SK-N-SH (cell line): ENCODE measurements around the gene RHOH. TPM values are rescaled to one million over a fixed set of nuclear protein-coding genes. Genes with fewer than 3 reads are reported as not detected.

Source experiments
- CTCF ChIA-PET: fragments of 300-600, 350-600 bp; formaldehyde crosslinking; extraction: SDS; loops from one replicate; lab custom pipeline; 2021; lab: Yijun Ruan, JAX
- POLR2A ChIA-PET: fragments of 350-600 bp; sonication (Branson Sonifier 250); formaldehyde crosslinking; extraction: SDS; loops from one replicate; lab custom pipeline; 2020; ENCODE audit warnings: antibody characterized with exemption, inconsistent platforms; lab: Yijun Ruan, JAX
- DNase-seq: peaks from one replicate; pipeline ENCODE4 v3.0.0; 2012
- H2AFZ ChIP-seq: fragments of 200-600 bp; sonication (generic); 2 replicates; pipeline ENCODE4 v1.8.1; 2016; ENCODE audit warnings: antibody characterized with exemption, mild to moderate bottlenecking, low read depth
- H3F3A ChIP-seq: fragments of 200-600 bp; sonication (generic); replicated peaks from 2 replicates; pipeline ENCODE3; 2016; ENCODE audit warnings: antibody characterized with exemption, mild to moderate bottlenecking; ENCODE audit not compliant: insufficient read depth
- H3K27ac ChIP-seq, 2 experiments: fragments of 200-500 bp in 1 of 2; fragments of 200-600 bp in 1 of 2; sonication (Bioruptor generic) in 1 of 2; sonication (generic), shearing (Covaris generic) in 1 of 2; 2 replicates each; pipeline versions ENCODE4 v1.5.1 to v1.6.1; 2014 to 2016; ENCODE audit warnings: low read depth in 2 of 2, inconsistent platforms in 1 of 2, low read length in 1 of 2, mild to moderate bottlenecking in 1 of 2, mixed read lengths in 1 of 2
- H3K27me3 ChIP-seq: fragments of 200-600 bp; sonication (generic), shearing (Covaris generic); 2 replicates; pipeline ENCODE4 v1.6.1; 2016; ENCODE audit warnings: mixed run types; ENCODE audit not compliant: insufficient read depth
- H3K36me3 ChIP-seq, 2 experiments: fragments of 200-500 bp in 1 of 2; fragments of 200-600 bp in 1 of 2; sonication (Bioruptor generic) in 1 of 2; sonication (generic) in 1 of 2; replicated peaks in 1 of 2; 2 replicates each; pipeline versions ENCODE3 to v1.5.1; 2014 to 2016; ENCODE audit warnings: low read length in 1 of 2, mild to moderate bottlenecking in 1 of 2; ENCODE audit not compliant: insufficient read depth in 2 of 2, control insufficient read depth in 1 of 2
- H3K4me1 ChIP-seq, 2 experiments: fragments of 200-500 bp in 1 of 2; fragments of 200-600 bp in 1 of 2; sonication (Bioruptor generic) in 1 of 2; sonication (generic), shearing (Covaris generic) in 1 of 2; 2 replicates each; pipeline versions ENCODE4 v1.5.1 to v1.6.1; 2014 to 2016; ENCODE audit warnings: low read depth in 1 of 2, low read length in 1 of 2, mixed run types in 1 of 2; ENCODE audit not compliant: insufficient read depth in 2 of 2, control insufficient read depth in 1 of 2
- H3K4me2 ChIP-seq: fragments of 200-600 bp; sonication (generic), shearing (Covaris generic); 2 replicates; pipeline ENCODE4 v1.6.1; 2017; ENCODE audit warnings: mixed run types
- H3K4me3 ChIP-seq, 2 experiments: fragments of 200-500 bp in 1 of 2; fragments of 200-600 bp in 1 of 2; sonication (Bioruptor generic) in 1 of 2; sonication (generic), shearing (Covaris generic) in 1 of 2; 2 replicates each; pipeline versions ENCODE4 v1.5.1 to v1.8.1; 2014 to 2016; ENCODE audit warnings: low read depth in 2 of 2, inconsistent platforms in 1 of 2, low read length in 1 of 2, mild to moderate bottlenecking in 1 of 2, mixed read lengths in 1 of 2, moderate library complexity in 1 of 2
- H3K79me2 ChIP-seq: fragments of 200-600 bp; sonication (generic); 2 replicates; pipeline ENCODE4 v1.8.1; 2017; ENCODE audit warnings: mild to moderate bottlenecking; ENCODE audit not compliant: insufficient read depth
- H3K9ac ChIP-seq: fragments of 200-600 bp; sonication (generic); 2 replicates; pipeline ENCODE4 v1.6.1; 2017; ENCODE audit warnings: mixed run types
- H3K9me2 ChIP-seq: fragments of 200-600 bp; sonication (generic); 2 replicates; pipeline ENCODE4 v1.6.1; 2017; ENCODE audit warnings: mixed run types
- H3K9me3 ChIP-seq: fragments of 200-600 bp; sonication (generic); 2 replicates; pipeline ENCODE4 v1.6.1; 2017; ENCODE audit warnings: mixed run types, mild to moderate bottlenecking, moderate library complexity
- H4K20me1 ChIP-seq: fragments of 200-600 bp; sonication (generic); 2 replicates; pipeline ENCODE4 v1.6.1; 2017; ENCODE audit warnings: mild to moderate bottlenecking, mixed run types; ENCODE audit not compliant: insufficient read depth
- CHD2 ChIP-seq: fragments of 150-350 bp; IDR thresholded peaks from 2 replicates; pipeline ENCODE4 v1.6.1; 2018; ENCODE audit warnings: low read length; ENCODE audit not compliant: partially characterized antibody
- ELF1 ChIP-seq: IDR thresholded peaks from 2 replicates; pipeline ENCODE4 v1.4.0; 2012
- EP300 ChIP-seq, 2 experiments: IDR thresholded peaks; 2 replicates each; pipeline versions ENCODE4 v1.4.0 to v1.6.1; 2012; ENCODE audit warnings: borderline replicate concordance in 1 of 2, low read depth in 1 of 2, low read length in 1 of 2
- EZH2phosphoT487 ChIP-seq: fragments of 200-600 bp; sonication (generic); IDR thresholded peaks from 2 replicates; pipeline ENCODE4 v1.6.1; 2017; ENCODE audit warnings: low read depth, mixed run types, mild to moderate bottlenecking, antibody characterized with exemption, moderate library complexity, borderline replicate concordance
- FOSL2 ChIP-seq: IDR thresholded peaks from 2 replicates; pipeline ENCODE4 v1.4.0; 2012; ENCODE audit warnings: low read depth, mild to moderate bottlenecking, moderate library complexity, borderline replicate concordance
- FOXJ3 ChIP-seq: sonication (generic); formaldehyde crosslinking; IDR thresholded peaks from 2 replicates; pipeline ENCODE4 v1.5.1; 2020; ENCODE audit warnings: mild to moderate bottlenecking, missing genetic modification reagents
- FOXM1 ChIP-seq: IDR thresholded peaks from 2 replicates; pipeline ENCODE4 v1.4.0; 2012; ENCODE audit warnings: low read depth, mild to moderate bottlenecking
- GABPA ChIP-seq: IDR thresholded peaks from 2 replicates; pipeline ENCODE4 v1.4.0; 2012; ENCODE audit warnings: low read depth, mild to moderate bottlenecking
- NFIC ChIP-seq: IDR thresholded peaks from 2 replicates; pipeline ENCODE4 v1.4.0; 2012; ENCODE audit warnings: borderline replicate concordance
- POLR2AphosphoS5 ChIP-seq: IDR thresholded peaks from 2 replicates; pipeline ENCODE4 v1.6.1; 2012; ENCODE audit warnings: low read depth, low read length
- RXRA ChIP-seq: IDR thresholded peaks from 2 replicates; pipeline ENCODE4 v1.4.0; 2012; ENCODE audit warnings: low read depth, mild to moderate bottlenecking, borderline replicate concordance
- SIN3A ChIP-seq: IDR thresholded peaks from 2 replicates; pipeline ENCODE4 v1.6.1; 2012; ENCODE audit warnings: low read depth, mild to moderate bottlenecking, low read length, moderate library complexity, borderline replicate concordance
- SMC3 ChIP-seq: IDR thresholded peaks from 2 replicates; pipeline ENCODE4 v1.6.1; 2012; ENCODE audit warnings: low read depth, low read length, improper control_type of control experiment
- TCF12 ChIP-seq: IDR thresholded peaks from 2 replicates; pipeline ENCODE4 v1.4.0; 2012
- WGBS: methylation state at CpG from one replicate; pipeline ENCODE4 v1.1.6; 2017; ENCODE audit warnings: low lambda C conversion rate; 5-methylcytosine and 5-hydroxymethylcytosine counted together
- polyA plus RNA-seq, 3 experiments: library from polyadenylated mRNA; depleted of rRNA; stranded (reverse); fragments of >200 nt; gene quantifications; 2 replicates each; pipeline ENCODE4 v1.2.3, GENCODE V29; 2012
- TF ChIP-seq, protein P1 (sequence below): IDR thresholded peaks from 2 replicates; pipeline ENCODE4 v1.6.1; 2012; ENCODE audit warnings: mild to moderate bottlenecking, low read depth, low read length, moderate library complexity
- TF ChIP-seq, protein P2 (sequence below): fragments of 200-600 bp; sonication (generic); IDR thresholded peaks from 2 replicates; pipeline ENCODE4 v1.6.1; 2017; ENCODE audit warnings: antibody characterized with exemption, mild to moderate bottlenecking, moderate library complexity

RHOH gene
- polyA plus RNA-seq, 1 of the 3 experiments (the other 2 are of a cell fraction), result not detected

DNA sequence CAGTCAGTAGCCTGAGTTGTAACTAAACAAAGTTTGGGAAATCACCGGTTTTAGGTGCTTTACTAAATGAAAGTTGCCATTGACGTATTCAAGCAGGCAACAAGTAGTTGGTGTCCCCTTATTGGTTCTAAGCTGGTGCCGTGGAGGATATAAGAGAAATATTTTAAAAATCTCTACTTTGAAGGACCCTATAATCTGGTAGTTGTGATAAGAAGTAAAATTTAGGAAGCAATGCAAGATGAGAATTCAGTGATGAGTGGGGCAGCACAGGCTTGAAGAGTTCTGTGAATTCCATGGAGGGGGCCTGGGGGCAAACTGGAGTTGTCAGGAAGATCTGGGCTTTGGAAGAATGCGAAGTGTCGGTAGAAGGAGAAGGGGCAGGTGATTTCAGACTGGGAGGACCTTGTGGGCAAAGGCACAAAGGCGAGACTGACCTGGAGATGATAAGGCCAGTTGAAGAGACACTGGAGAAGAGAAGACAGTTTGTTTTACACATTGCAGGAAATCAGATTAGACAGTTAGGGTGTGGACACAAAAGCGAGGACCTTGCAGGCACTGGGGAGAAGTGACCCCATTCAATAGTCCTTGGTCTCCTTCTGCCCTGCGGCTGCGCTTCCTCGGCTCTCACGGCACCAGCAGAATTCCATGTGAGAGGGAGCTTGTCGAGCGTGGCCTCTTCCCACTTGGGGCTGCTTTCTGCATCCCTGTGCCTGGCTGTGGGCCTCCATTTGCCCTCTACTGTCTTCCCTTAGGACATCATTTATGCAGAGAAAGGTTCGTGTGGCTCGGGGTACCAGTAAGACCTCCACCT is 1.3 kb downstream of the RHOH start:
- Histone ChIP-seq H3K27me3 (no peaks in the 10 kb centered on the region), H3K9me3 (no peaks in the 10 kb centered on the region), H4K20me1 (no peaks in the 10 kb centered on the region), H3K4me1 (peaks cover 0 to 7% of the 10 kb centered on the region in 2 experiments; a peak in 3 of 4 replicates), H3K36me3 (no peaks in the 10 kb centered on the region), H2AFZ (no peak overlapping the region), H3K9me2 (no peaks in the 10 kb centered on the region), H3K9ac (no peak overlapping the region), H3F3A (no peaks in the 10 kb centered on the region), H3K27ac (no peak overlapping the region), H3K4me2 (no peak overlapping the region), H3K4me3 (no peak overlapping the region), H3K79me2 (no peaks in the 10 kb centered on the region)
- DNase-seq, result no peak
- TF ChIP-seq FOSL2 (no peak), CHD2 (no peak), GABPA (no peak), ELF1 (no peak), TCF12 (no peak)
- ChIA-PET POLR2A (no interaction called here), CTCF (interaction anchor here (2.1 kb wide), 1 partner anchor 10 kb away, joined by 4 read pairs; no protein-coding TSS in a partner anchor)
- 93% methylated on average over 11 of the region's 15 CpGs for WGBS

DNA sequence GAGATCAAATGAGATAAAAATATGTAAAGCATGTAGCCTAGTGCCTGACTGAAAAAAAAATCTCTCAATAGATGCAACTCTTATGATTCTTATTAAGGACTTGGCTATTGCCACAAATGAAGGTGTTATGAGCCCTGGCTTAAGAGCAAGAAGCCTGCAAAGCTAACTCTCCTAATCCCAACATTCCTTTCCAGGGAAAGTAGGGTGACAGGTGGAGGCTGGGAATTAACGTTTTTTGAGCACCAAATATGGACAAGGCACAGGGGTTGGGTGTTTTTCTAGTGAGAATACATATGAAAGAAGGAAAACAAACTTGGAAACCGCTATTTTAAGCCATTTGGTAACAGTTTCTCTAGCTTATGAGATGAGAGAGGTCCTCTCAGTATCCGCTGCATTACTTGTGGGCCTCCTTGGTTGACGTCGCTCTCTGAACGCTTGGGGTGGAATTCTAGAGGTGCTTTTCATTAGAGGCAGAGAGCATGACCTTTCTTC is 2.4 kb downstream of the RHOH start:
- no peaks in the 10 kb centered on the region for H3K36me3 ChIP-seq
- no peaks in the 10 kb centered on the region for H3F3A ChIP-seq
- no peak overlapping the region for H3K4me3 ChIP-seq
- H4K20me1 ChIP-seq, result no peaks in the 10 kb centered on the region
- H3K9me3 ChIP-seq, result no peaks in the 10 kb centered on the region
- H3K4me2 ChIP-seq, result no peak overlapping the region
- 83% methylated on average over 6 of the region's 6 CpGs for whole genome bisulfite sequencing
- H3K27ac ChIP-seq, result no peak overlapping the region
- CTCF ChIA-PET, result interaction anchor here (0.8 to 2.1 kb wide), 2 partner anchors 9 to 12 kb away, joined by 3 to 4 read pairs; no protein-coding TSS in a partner anchor
- H3K9ac ChIP-seq, result no peak overlapping the region
- POLR2A ChIA-PET, result no interaction called here
- no peaks in the 10 kb centered on the region for H3K9me2 ChIP-seq
- TF ChIP-seq POLR2AphosphoS5, result no peak
- TF ChIP-seq, protein P1, sequence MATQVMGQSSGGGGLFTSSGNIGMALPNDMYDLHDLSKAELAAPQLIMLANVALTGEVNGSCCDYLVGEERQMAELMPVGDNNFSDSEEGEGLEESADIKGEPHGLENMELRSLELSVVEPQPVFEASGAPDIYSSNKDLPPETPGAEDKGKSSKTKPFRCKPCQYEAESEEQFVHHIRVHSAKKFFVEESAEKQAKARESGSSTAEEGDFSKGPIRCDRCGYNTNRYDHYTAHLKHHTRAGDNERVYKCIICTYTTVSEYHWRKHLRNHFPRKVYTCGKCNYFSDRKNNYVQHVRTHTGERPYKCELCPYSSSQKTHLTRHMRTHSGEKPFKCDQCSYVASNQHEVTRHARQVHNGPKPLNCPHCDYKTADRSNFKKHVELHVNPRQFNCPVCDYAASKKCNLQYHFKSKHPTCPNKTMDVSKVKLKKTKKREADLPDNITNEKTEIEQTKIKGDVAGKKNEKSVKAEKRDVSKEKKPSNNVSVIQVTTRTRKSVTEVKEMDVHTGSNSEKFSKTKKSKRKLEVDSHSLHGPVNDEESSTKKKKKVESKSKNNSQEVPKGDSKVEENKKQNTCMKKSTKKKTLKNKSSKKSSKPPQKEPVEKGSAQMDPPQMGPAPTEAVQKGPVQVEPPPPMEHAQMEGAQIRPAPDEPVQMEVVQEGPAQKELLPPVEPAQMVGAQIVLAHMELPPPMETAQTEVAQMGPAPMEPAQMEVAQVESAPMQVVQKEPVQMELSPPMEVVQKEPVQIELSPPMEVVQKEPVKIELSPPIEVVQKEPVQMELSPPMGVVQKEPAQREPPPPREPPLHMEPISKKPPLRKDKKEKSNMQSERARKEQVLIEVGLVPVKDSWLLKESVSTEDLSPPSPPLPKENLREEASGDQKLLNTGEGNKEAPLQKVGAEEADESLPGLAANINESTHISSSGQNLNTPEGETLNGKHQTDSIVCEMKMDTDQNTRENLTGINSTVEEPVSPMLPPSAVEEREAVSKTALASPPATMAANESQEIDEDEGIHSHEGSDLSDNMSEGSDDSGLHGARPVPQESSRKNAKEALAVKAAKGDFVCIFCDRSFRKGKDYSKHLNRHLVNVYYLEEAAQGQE, result no peak
- no peak for TF ChIP-seq EZH2phosphoT487
- TF ChIP-seq FOXM1, result no peak
- TF ChIP-seq RXRA, result no peak
- TF ChIP-seq SIN3A, result no peak
- TF ChIP-seq SMC3, result no peak
- TF ChIP-seq, protein P2, sequence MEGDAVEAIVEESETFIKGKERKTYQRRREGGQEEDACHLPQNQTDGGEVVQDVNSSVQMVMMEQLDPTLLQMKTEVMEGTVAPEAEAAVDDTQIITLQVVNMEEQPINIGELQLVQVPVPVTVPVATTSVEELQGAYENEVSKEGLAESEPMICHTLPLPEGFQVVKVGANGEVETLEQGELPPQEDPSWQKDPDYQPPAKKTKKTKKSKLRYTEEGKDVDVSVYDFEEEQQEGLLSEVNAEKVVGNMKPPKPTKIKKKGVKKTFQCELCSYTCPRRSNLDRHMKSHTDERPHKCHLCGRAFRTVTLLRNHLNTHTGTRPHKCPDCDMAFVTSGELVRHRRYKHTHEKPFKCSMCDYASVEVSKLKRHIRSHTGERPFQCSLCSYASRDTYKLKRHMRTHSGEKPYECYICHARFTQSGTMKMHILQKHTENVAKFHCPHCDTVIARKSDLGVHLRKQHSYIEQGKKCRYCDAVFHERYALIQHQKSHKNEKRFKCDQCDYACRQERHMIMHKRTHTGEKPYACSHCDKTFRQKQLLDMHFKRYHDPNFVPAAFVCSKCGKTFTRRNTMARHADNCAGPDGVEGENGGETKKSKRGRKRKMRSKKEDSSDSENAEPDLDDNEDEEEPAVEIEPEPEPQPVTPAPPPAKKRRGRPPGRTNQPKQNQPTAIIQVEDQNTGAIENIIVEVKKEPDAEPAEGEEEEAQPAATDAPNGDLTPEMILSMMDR, result no peak
- TF ChIP-seq FOXJ3, result no peak
- TF ChIP-seq EP300 (IDR thresholded peaks at IDR 0.05; ENCODE audit: borderline replicate concordance in 1 of 2, low read depth in 1 of 2, low read length in 1 of 2), result no peak
- no peak for TF ChIP-seq NFIC
- no peaks in the 10 kb centered on the region for H3K79me2 ChIP-seq
- peak overlapping the region; percentile 22; the same call in 1 of the 2 replicates for H2AFZ ChIP-seq
- no peak for DNase-seq
- peaks cover 0 to 3% of the 10 kb centered on the region in 2 experiments; a peak in 3 of 4 replicates for H3K4me1 ChIP-seq
- H3K27me3 ChIP-seq, result no peaks in the 10 kb centered on the region
